Activated T-cell treated with anti-CD3 and anti-CD28 coated beads, Interleukin-2, amount 50 U/mL, for 48 hours (primary cell): ENCODE data around the gene STK24.

Experiments used
- DNase-seq, 2 experiments: peaks; one replicate each; pipeline ENCODE4 v3.0.0-alpha.2; 2020

Gene STK24

GRCh38 chr13:98468929-98469328, 108.0 kb downstream of the STK24 start:
- DNase-seq, result no peak

- DNase-seq, result no peak
Measured at GRCh38 chr13:98468361-98468760, 108.5 kb downstream of the STK24 start.

DNA sequence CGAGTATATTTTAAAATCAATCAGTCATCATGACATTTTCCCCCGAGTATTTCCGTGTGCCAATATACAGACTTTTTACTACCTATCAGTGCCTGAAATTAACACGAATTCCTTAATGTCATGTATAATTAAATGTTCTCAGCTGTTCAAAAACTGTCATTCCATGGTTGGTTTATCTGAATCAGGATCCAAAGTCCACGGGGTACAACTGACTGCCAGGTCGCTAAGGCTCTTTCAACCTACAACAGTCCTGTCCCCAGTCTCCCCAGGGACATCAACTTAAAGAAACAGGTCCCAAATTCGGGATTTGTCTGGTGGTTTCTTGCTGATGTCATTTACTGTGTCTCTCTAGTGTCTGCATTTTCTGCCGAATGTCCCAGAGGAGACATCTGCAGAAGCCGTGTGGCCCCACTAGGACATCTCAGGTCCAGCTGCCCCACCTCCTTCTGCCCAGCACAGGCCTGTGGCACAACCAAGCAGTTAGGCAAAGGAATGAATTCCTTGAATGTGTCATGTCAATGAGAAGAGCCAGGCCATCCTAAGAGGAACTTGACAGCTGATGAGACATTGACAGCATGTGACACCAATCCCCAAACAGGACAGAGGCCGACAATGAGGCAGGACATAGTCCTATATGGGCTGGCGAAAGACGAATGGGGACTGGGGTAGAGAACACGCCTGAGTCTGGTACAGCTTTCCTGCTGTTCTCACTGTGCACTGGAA, 109.5 kb downstream of the STK24 start:
- DNase-seq, result no peak

- DNase-seq, result peak; percentile 68 to 75
Measured at GRCh38 chr13:98466634-98467236, 110.2 kb downstream of the STK24 start.

GRCh38 chr13:98462946-98463345, 114.0 kb downstream of the STK24 start:
- DNase-seq, result no peak

- no peak for DNase-seq
Measured at GRCh38 chr13:98462241-98462882, 114.5 kb downstream of the STK24 start.

- no peak for DNase-seq
Measured at GRCh38 chr13:98461486-98462240, 115.2 kb downstream of the STK24 start.

DNA sequence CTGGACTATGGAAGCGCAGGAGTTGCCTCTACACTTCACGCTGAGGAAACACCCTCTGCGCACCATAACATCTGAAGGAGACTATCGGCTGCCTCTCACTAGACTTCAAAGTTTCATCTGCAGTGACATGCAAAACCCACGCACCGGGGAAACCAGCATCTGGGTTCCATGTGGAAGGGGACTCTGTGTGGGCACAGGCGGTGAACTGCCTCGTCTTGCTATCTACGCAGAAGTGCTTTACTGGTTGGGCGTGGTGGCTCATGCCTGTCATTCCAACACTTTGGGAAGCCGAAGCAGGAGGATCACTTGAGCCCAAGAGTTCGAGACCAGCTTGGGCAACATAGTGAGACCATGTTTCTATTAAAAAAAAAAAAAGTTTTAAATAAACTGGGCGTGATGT, 116.4 kb downstream of the STK24 start:
- DNase-seq, result no peak

DNA sequence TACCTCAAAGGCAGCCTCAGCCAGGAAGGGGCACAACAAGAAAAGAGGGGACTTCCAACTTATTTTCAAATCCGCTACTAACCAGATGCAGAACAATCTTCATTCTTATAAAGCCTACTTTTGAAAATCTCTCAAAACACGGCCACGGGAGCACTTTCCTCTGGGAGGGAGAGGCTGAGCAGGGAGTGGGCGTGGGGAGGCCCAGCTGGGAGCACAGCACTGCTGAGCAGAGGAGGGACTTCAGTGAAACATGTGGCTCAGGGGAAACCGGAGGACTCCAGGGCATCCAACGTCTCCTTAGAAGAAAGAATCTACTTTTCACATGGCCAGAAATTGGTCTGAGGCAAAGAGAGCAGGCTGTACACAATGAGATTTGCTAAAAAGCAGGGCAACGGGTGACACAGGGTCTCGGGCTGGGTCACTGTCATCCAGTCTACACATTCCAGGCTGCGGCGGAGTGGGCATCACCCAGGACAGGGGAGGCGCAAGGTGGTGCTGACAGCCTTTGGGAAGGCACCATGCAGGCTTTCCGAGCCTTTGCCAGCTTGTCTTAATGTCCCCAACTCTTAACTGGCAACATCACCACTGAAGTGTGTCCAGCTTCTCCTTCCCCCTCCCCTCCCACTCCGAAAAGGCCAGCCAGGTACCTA, 117.1 kb downstream of the STK24 start:
- DNase-seq, result no peak

- DNase-seq, result no peak
Measured at GRCh38 chr13:98459171-98459681, 117.7 kb downstream of the STK24 start.

GRCh38 chr13:98458431-98458830, 118.5 kb downstream of the STK24 start:
- DNase-seq, result no peak

GRCh38 chr13:98457053-98457452, 119.9 kb downstream of the STK24 start:
- no peak for DNase-seq

DNA sequence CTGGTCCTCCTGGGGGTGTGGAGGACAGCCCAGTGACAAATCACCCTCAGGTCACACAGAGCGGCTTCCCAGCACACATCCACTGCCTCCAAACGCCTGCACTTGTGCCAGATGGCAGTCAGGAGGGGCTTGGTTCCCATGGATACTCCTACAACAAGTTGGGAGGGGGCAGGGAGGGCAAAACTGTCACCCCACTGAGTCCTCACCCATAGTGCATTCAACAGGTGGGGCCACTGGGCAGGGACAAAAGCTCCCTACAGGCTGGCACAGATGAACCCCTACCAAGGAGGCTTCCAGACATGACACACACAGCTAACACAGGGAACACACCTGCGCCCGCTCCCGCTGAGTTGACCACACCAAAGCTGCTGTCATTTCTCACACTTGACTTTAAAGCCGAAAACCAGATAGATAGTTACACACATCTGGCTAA, 120.5 kb downstream of the STK24 start:
- no peak for DNase-seq

DNA sequence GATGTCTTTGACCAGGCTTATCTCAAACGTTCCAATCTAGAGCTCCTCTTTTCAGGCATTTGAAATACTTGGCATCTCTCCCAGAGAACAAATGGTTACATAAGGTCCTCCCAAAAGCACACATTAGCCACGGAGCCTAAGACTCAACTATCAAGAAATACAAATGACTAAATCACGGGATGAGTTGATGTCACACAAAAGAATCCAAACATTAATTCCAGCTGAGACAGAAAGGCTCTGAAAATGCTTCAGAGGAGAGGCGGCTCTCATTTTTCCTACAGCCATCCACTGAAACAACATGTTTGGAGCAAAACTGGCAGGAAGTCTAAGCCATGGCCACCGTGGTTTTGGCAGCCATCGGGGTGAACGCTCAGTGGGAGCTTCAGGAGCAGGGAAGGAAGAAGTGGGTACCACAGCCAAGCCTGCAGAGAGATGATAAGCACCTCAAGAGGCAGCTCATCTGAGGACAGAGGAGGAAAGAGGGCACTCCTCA, 122.5 kb downstream of the STK24 start:
- DNase-seq, result no peak

- DNase-seq, result no peak
Measured at GRCh38 chr13:98452851-98453843, 123.8 kb downstream of the STK24 start.

- no peak for DNase-seq
Measured at GRCh38 chr13:98451676-98452470, 125.0 kb downstream of the STK24 start.

- no peak for DNase-seq
Measured at GRCh38 chr13:98450539-98451111, 126.3 kb downstream of the STK24 start.

DNA sequence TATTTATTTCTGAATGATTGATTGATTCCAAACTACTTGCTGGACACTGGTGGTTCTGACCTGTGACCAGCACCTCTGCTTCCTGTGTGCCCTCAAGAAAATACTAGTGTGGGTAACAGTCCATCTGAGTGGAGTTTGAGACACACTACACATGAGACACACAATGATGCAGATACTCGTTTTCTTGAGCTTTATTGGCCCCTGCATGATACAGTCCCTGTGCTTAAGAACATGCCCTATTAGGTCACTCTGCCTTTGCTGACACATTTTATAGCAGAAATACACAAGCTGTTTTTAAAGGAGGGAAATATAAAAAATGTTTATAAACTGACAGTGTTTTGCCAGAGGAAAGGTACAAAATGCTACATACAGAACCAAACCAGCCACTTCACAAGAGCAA, 126.9 kb downstream of the STK24 start:
- no peak for DNase-seq

DNA sequence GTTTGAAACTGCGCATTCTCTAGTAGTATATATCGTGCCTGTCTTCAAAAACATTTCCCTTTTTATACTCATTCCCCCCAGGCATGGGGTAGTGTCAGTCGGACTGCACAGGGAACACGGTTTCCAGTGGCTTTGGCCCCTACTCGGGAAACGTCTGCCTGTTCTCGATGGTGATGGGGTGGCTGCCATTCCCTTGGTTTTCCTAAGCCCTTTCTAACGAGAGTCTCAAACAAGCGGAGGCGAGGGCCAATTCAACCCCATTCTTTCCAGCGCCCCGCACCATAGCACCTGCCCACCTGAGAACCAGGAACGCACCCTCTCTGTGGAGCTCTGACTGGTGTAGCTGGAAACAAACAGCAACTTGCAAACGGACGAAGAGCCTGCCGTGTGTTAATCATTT, 127.6 kb downstream of the STK24 start:
- DNase-seq, result no peak

DNA sequence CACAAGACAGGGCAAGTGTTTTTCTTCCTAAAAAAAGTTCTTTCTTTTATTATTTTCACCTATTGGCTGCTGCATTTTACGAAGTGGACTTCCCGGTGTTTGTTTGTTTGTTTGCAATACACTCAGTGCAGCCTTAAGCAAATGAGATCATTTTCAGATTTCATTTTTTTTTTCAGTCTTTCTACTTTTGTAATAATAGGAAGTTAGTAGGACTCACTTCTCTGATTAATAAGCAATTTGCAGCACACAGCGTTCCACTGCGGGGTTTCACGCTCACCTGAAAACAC, 128.3 kb downstream of the STK24 start:
- no peak for DNase-seq
